ENCODE results near the gene SAMM50. TPM values are rescaled to one million over a fixed set of nuclear protein-coding genes. Genes with fewer than 3 reads are reported as not detected.
A peak's percentile ranks its signal among the peaks of the same experiment; 100 is the strongest.

Gene SAMM50
- total RNA-seq, 2 donors from 2014 or later: 10.2 to 20.2 TPM

DNA sequence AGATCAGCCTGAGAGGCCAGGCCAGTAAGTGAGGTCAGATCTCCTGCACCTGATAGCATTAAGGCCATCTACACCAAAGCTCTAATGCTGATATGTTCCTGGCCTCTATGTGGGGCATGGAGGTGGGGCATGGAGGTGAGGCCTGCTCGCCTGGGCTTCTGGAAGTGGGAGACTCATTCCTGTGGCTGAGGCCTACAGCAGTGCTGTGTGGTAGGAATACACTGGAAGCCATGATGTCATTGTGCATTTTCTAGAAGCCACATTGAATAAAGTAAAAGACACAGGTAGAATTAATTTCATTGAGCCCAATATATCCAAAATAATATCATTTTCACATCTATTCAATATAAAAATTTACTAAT lies 28.9 kb upstream of the SAMM50 start:
- Histone ChIP-seq H3K36me3 (replicated peaks in 1 of 2; ENCODE audit: insufficient read depth in 1 of 2, low read depth in 2 of 2) (no peaks in the 10 kb centered on the region), H3K4me1 (peaks cover 9% of the 10 kb centered on the region), H3K27me3 (peaks cover 0 to 4% of the 10 kb centered on the region in 2 donors), H3K27ac (no peak overlapping the region), H3K9me3 (no peaks in the 10 kb centered on the region), H3K4me3 (no peak overlapping the region)
- WGBS, 2 donors: 67% methylated on average over 1 of the region's 1 CpG
- intact Hi-C loops (cut with DNase I): no loop called here
- ATAC-seq (no peak), DNase-seq (no peak)
- TF ChIP-seq, protein P1, sequence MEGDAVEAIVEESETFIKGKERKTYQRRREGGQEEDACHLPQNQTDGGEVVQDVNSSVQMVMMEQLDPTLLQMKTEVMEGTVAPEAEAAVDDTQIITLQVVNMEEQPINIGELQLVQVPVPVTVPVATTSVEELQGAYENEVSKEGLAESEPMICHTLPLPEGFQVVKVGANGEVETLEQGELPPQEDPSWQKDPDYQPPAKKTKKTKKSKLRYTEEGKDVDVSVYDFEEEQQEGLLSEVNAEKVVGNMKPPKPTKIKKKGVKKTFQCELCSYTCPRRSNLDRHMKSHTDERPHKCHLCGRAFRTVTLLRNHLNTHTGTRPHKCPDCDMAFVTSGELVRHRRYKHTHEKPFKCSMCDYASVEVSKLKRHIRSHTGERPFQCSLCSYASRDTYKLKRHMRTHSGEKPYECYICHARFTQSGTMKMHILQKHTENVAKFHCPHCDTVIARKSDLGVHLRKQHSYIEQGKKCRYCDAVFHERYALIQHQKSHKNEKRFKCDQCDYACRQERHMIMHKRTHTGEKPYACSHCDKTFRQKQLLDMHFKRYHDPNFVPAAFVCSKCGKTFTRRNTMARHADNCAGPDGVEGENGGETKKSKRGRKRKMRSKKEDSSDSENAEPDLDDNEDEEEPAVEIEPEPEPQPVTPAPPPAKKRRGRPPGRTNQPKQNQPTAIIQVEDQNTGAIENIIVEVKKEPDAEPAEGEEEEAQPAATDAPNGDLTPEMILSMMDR (IDR thresholded peaks at IDR 0.05): no peak
- TF ChIP-seq POLR2A (IDR thresholded peaks at IDR 0.05): no peak

DNA sequence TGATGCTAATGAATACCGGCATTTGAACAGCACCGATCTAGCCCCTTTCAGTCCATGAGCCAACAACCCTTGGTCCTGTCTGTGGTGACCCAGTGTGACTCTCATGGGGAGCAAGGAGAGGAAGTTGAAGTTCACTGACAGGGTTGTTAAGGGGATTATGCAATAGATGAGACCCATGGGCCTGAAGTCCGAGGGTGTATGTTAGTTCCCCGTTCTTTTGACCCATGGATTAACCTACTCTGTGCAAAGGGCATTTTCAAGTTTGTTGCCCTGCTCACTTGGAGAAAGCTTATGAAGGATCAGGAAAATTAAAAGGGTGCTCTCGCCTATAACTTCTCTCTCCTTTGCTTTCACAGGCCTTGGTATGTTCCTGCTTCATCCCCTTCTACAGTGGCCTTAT lies 26.8 kb upstream of the SAMM50 start:
- no peak for TF ChIP-seq POLR2A (IDR thresholded peaks at IDR 0.05)
- TF ChIP-seq, protein P1 (IDR thresholded peaks at IDR 0.05): no peak
- Histone ChIP-seq H3K9me3 (no peaks in the 10 kb centered on the region), H3K36me3 (replicated peaks in 1 of 2; ENCODE audit: insufficient read depth in 1 of 2, low read depth in 2 of 2) (no peaks in the 10 kb centered on the region), H3K27me3 (peaks cover 0 to 4% of the 10 kb centered on the region in 2 donors), H3K27ac (no peak overlapping the region), H3K4me1 (peaks cover 9% of the 10 kb centered on the region), H3K4me3 (no peak overlapping the region)
- intact Hi-C loops (cut with DNase I): no loop called here
- 57 to 68% methylated on average over 5 of the region's 5 CpGs for WGBS, 2 donors
- ATAC-seq (no peak), DNase-seq (peak in 1 of 4 donors; percentile 7)

DNA sequence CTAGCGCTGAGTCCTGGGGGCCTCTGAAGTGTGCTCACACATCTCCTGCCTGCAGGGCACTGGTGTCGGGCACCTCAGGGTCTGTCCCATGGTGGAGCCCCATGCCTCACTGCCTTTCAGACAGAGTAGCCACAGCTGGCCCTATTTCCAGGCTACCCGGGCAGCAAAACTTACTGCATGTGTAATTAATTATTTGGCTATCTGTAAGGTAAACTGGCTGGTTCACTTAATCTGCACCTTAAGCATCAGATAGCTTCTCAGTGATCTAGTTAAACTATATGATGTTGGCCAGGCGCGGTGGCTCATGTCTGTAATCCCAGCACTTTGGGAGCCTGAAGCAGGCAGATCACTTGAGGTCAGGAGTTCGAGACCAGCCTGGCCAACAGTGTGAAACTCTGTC lies 26.3 kb upstream of the SAMM50 start:
- no peaks in the 10 kb centered on the region for H3K36me3 ChIP-seq (replicated peaks in 1 of 2; ENCODE audit: insufficient read depth in 1 of 2, low read depth in 2 of 2)
- ATAC-seq (no peak), DNase-seq (no peak)
- WGBS, 2 donors: 70% methylated on average over 6 of the region's 6 CpGs
- intact Hi-C loops (cut with DNase I): no loop called here
- H3K4me3 ChIP-seq: no peak overlapping the region
- peaks cover 5% of the 10 kb centered on the region for H3K4me1 ChIP-seq
- H3K27me3 ChIP-seq: peaks cover 0 to 4% of the 10 kb centered on the region in 2 donors
- H3K27ac ChIP-seq: no peak overlapping the region
- no peak for TF ChIP-seq POLR2A (IDR thresholded peaks at IDR 0.05)
- TF ChIP-seq, protein P1 (IDR thresholded peaks at IDR 0.05): no peak
- no peaks in the 10 kb centered on the region for H3K9me3 ChIP-seq

DNA sequence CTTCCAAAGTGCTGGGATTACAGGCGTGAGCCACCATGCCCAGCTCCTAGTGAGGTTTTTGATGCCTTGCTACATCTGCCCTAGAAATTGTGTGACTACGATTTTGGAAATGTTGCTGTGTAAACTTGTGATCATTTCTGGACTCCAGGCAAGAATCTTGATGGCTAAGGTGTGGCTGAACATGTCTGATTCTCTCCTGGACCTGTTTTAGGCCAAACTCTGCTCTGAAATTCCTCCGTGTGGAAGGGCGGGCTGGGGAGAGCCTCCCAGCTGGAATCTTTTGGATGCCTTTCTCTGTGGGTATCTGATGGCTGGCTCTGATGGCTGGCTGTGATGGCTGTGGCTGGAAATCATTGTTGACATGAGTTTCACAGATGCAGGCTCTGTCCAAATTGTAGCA lies 23.5 kb upstream of the SAMM50 start:
- no peak for DNase-seq
- WGBS, 2 donors: 72 to 73% methylated on average over 4 of the region's 4 CpGs

DNA sequence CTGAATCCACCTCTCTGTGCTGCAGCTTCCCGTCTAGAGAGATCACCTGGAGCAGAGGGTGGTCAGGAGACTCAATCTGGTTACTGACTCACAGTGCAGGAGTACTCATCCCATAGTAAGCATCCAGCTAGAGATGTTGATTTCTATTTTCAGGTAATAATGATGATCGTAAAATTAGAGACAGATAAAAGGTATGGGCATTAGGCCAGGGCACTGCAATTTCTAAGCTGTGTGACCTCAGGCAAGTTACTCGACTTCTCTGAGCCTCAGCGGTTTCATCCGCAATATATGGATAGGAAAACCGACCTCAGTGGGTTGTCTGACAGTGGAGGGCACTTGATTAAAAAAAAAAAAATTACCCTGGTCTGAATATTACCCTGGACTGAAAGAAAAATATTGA lies 13.8 kb upstream of the SAMM50 start:
- ATAC-seq (no peak), DNase-seq (no peak)
- H3K9me3 ChIP-seq: no peaks in the 10 kb centered on the region
- intact Hi-C loops (cut with DNase I): no loop called here
- TF ChIP-seq, protein P1 (IDR thresholded peaks at IDR 0.05): no peak
- TF ChIP-seq POLR2A (IDR thresholded peaks at IDR 0.05): no peak
- no peak overlapping the region for H3K4me3 ChIP-seq
- WGBS, 2 donors: 68 to 76% methylated on average over 6 of the region's 6 CpGs
- H3K36me3 ChIP-seq (replicated peaks in 1 of 2; ENCODE audit: insufficient read depth in 1 of 2, low read depth in 2 of 2): no peaks in the 10 kb centered on the region
- no peaks in the 10 kb centered on the region for H3K27me3 ChIP-seq
- H3K27ac ChIP-seq: no peak overlapping the region
- no peaks in the 10 kb centered on the region for H3K4me1 ChIP-seq

More for the DNA sequence above, 23.5 kb upstream of the SAMM50 start:
- Histone ChIP-seq H3K9me3 (no peaks in the 10 kb centered on the region), H3K27me3 (no peaks in the 10 kb centered on the region), H3K27ac (no peak overlapping the region), H3K4me1 (no peaks in the 10 kb centered on the region), H3K36me3 (replicated peaks in 1 of 2; ENCODE audit: insufficient read depth in 1 of 2, low read depth in 2 of 2) (no peaks in the 10 kb centered on the region), H3K4me3 (no peak overlapping the region)
- intact Hi-C loops (cut with DNase I): no loop called here
- ATAC-seq: no peak
- TF ChIP-seq POLR2A (IDR thresholded peaks at IDR 0.05): no peak
- TF ChIP-seq, protein P1 (IDR thresholded peaks at IDR 0.05): no peak
